D721Med (cell line): Measurements from ENCODE around the gene PNPLA1.

Experiments used
- DNase-seq: peaks from one replicate; pipeline ENCODE4 v3.0.0; 2011; ENCODE audit warnings: low spot score; ENCODE audit not compliant: insufficient read length
- FAIRE-seq: peaks from 2 replicates; lab custom pipeline; 2011; peaks lifted over from hg19 to GRCh38; lab: Jason Lieb, UNC
- TF ChIP-seq, protein P1 (sequence below): IDR thresholded peaks from 2 replicates; pipeline ENCODE4 v1.5.1; 2012; ENCODE audit warnings: mild to moderate bottlenecking, control low read depth; ENCODE audit not compliant: insufficient read depth; ENCODE audit errors: missing control alignments

The PNPLA1 gene, protein sequence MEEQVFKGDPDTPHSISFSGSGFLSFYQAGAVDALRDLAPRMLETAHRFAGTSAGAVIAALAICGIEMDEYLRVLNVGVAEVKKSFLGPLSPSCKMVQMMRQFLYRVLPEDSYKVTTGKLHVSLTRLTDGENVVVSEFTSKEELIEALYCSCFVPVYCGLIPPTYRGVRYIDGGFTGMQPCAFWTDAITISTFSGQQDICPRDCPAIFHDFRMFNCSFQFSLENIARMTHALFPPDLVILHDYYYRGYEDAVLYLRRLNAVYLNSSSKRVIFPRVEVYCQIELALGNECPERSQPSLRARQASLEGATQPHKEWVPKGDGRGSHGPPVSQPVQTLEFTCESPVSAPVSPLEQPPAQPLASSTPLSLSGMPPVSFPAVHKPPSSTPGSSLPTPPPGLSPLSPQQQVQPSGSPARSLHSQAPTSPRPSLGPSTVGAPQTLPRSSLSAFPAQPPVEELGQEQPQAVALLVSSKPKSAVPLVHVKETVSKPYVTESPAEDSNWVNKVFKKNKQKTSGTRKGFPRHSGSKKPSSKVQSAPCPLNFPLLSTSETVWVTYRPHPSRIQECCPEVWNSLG

DNA sequence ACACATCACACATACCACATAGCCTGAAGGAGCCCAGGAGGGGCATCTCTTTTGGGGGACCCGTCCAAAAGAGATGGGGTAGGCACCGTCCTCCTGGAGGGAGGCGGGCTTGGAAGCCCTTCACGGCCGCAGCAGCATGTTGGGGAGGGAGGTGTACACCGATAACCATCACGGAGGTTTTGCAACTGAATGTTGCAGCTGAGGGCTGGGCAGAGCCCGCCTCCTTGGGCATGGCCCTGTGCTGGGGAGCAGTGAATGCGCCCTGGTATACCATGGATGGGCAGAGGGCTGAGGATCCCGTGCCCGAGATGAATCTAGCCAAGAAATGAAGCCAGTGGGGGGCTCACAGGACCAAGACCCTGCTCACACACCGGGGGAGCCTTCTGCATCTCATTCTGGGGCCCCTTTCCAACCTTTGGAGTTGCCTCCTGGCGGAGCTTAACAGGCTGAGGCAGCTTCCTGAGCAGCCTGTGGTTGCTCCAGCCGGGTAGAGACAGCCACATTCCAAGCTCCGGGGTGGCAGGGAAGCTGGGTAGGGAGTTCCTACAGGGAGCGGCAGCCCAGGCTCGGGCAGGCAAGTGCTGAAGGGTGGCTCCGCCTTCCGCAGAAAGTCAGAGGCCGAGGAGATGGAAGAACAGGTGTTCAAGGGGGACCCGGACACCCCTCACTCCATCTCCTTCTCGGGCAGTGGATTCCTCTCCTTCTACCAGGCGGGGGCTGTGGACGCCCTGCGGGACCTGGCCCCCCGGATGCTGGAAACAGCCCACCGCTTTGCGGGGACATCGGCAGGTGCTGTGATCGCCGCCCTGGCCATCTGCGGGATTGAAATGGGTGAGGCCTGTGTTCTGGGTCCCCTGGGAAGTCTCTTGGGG lies at the start of gene PNPLA1:
TSS of gene PNPLA1 (plus strand) at position 227 of the 872 bp plus-strand sequence. CDS start at position 627, 400 bp downstream.
- no peak for DNase-seq
- FAIRE-seq: no peak
- TF ChIP-seq, protein P1, sequence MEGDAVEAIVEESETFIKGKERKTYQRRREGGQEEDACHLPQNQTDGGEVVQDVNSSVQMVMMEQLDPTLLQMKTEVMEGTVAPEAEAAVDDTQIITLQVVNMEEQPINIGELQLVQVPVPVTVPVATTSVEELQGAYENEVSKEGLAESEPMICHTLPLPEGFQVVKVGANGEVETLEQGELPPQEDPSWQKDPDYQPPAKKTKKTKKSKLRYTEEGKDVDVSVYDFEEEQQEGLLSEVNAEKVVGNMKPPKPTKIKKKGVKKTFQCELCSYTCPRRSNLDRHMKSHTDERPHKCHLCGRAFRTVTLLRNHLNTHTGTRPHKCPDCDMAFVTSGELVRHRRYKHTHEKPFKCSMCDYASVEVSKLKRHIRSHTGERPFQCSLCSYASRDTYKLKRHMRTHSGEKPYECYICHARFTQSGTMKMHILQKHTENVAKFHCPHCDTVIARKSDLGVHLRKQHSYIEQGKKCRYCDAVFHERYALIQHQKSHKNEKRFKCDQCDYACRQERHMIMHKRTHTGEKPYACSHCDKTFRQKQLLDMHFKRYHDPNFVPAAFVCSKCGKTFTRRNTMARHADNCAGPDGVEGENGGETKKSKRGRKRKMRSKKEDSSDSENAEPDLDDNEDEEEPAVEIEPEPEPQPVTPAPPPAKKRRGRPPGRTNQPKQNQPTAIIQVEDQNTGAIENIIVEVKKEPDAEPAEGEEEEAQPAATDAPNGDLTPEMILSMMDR: no peak

DNA sequence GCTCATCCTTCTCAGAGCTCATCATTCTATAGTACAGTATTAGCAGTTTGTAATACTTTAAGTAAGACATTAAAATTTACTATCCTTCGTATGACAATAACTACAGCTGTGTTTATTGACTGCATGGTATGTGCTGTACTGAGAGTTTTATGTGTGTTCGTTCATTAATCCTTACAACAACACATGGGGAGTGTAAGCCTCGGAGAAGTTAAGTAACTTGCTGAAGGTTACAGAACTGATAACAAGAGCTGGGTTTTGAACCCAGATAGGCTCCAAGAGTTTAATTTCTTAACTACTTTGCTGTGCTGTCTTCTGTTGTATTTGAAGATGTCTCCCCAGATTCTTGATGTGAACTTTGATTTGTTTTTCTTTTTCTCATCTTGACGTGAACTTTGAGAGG lies 49.6 kb upstream of the PNPLA1 start:
- TF ChIP-seq, protein P1: no peak
- DNase-seq (no peak), FAIRE-seq (no peak)

DNA sequence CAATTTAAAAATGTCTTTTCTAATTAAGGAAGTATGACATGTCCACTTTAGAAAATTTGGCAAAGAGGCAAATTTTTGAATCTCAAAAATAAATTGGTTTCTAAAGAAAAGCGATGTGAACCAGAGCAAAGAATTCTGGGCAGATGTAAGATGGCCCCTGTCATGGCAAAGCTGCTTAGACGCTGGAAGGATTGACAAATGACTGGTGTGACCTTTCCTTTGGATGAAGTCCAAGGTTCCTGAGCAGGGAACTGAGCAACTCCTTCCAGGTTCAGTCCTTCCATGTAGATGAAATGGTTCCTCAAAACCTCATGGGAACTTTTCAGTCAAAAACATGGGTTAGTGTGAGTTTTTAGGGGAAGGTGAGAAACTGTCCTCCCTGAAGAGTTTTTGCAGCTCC lies 48.2 kb upstream of the PNPLA1 start:
- DNase-seq: no peak
- no peak for FAIRE-seq
- TF ChIP-seq, protein P1: no peak

DNA sequence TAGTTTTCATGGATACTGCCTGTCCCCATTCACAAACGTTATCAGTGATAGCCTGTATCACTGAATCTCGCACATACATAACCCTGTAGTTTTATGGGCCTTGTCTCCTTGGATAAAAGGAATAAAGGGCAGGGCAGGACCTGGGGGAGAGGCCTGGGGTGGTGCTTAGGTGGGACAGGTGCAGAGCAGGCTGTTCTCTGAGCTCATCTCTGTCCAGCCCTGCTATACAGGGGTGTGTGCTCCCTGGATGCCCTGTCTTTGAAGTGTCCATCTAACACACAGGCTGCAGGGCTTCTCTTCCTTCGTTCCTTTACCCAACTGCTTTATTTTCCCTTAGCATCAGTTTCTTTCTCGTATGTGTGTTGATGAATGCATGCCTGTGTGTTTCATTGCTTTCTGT lies 46.9 kb upstream of the PNPLA1 start:
- FAIRE-seq (no peak), DNase-seq (no peak)
- TF ChIP-seq, protein P1: no peak

DNA sequence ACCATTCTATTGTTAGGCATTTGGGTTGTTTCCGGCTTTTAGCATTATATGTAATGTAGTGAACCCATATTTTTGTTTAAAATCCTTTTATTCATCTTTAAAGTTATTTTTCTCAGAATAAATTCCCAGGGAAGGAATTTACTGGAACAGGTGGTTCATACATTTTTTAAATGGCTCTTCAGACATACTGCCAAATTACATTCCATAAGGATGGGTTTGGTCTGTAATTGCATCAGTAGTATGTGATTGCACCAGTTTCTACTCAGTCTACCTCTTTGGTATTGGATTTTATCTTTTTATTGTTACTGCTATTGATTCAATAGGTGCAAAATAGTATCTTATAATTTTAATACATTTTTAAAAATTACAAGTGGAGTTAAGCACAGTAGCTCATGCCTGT lies 46.2 kb upstream of the PNPLA1 start:
- DNase-seq (no peak), FAIRE-seq (no peak)
- TF ChIP-seq, protein P1: no peak

DNA sequence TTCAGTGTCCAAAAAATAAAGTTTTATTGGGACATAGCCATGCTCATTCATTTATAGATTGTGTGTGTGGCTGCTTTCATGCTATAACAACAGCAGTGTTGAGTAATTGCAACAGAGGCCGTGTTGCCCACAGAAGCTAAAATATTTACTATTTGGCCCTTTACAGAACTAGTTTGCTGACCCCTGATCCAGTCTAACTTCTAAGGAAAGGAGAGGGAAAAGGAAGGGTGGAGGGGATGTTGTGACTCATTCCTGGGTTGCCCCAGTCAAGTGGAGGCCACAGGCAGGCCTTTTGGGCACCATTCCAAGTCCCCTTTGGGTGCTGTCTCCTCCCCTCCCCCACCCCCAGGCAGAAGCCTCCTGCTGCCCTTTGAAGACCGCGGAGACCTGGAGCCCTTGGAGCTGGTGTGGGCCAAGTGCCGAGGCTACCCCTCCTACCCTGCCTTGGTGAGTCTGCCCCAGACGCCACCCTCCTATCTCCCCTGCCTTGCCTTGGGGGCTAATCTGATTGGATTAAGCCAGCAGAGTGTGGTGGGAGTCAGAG lies 44.9 kb upstream of the PNPLA1 start:
- no peak for DNase-seq
- FAIRE-seq: no peak

More for the DNA sequence above, 44.9 kb upstream of the PNPLA1 start:
- TF ChIP-seq, protein P1: no peak
